ACC112 (cell line): ENCODE results near the gene CREBL2.

Source experiments
- H2AFZ ChIP-seq: fragments of 200-600 bp; sonication (generic); one replicate; pipeline ENCODE4 v1.6.0; 2017; ENCODE audit warnings: antibody characterized with exemption, low read length; ENCODE audit not compliant: unreplicated experiment
- H3K27ac ChIP-seq: fragments of 200-600 bp; sonication (generic); 2 replicates; pipeline ENCODE4 v1.5.1; 2014; ENCODE audit warnings: low read depth, mild to moderate bottlenecking, antibody characterized with exemption, low read length, moderate library complexity
- H3K27me3 ChIP-seq: fragments of 200-600 bp; sonication (generic); 2 replicates; pipeline ENCODE4 v1.6.1; 2014; ENCODE audit warnings: mild to moderate bottlenecking, antibody characterized with exemption, low read length, moderate library complexity, mixed read lengths; ENCODE audit not compliant: insufficient read depth
- H3K36me3 ChIP-seq: fragments of 200-600 bp; sonication (generic); 2 replicates; pipeline ENCODE4 v1.6.1; 2016; ENCODE audit warnings: mild to moderate bottlenecking, antibody characterized with exemption, low read length, moderate library complexity, mixed read lengths; ENCODE audit not compliant: insufficient read depth
- H3K4me1 ChIP-seq: fragments of 200-600 bp; sonication (generic); one replicate; pipeline ENCODE4 v1.6.1; 2016; ENCODE audit warnings: low read length, mixed read lengths; ENCODE audit not compliant: insufficient read depth, unreplicated experiment, control insufficient read depth
- H3K4me3 ChIP-seq: fragments of 200-600 bp; sonication (generic); 2 replicates; pipeline ENCODE4 v1.5.1; 2014; ENCODE audit warnings: mild to moderate bottlenecking, low read depth, low read length
- H3K79me2 ChIP-seq: fragments of 200-600 bp; sonication (generic); one replicate; pipeline ENCODE4 v1.6.0; 2016; ENCODE audit warnings: low read length; ENCODE audit not compliant: control insufficient read depth, unreplicated experiment, insufficient read depth

Gene CREBL2

GRCh38 chr12:12598864-12599263, 12.8 kb upstream of the CREBL2 start:
- no peaks in the 10 kb centered on the region for H3K4me1 ChIP-seq
- no peaks in the 10 kb centered on the region for H3K79me2 ChIP-seq
- no peak overlapping the region for H3K4me3 ChIP-seq
- H3K27ac ChIP-seq, result no peak overlapping the region
- no peaks in the 10 kb centered on the region for H3K36me3 ChIP-seq
- H2AFZ ChIP-seq, result no peak overlapping the region
- no peaks in the 10 kb centered on the region for H3K27me3 ChIP-seq

GRCh38 chr12:12599750-12600643, 11.7 kb upstream of the CREBL2 start:
- Histone ChIP-seq H3K27me3 (no peaks in the 10 kb centered on the region), H2AFZ (no peak overlapping the region), H3K79me2 (no peaks in the 10 kb centered on the region), H3K4me1 (no peaks in the 10 kb centered on the region), H3K27ac (no peak overlapping the region), H3K4me3 (no peak overlapping the region), H3K36me3 (no peaks in the 10 kb centered on the region)

GRCh38 chr12:12600659-12601058, 11.0 kb upstream of the CREBL2 start:
- H2AFZ ChIP-seq, result no peak overlapping the region

GRCh38 chr12:12604740-12605139, 6.9 kb upstream of the CREBL2 start:
- H3K27ac ChIP-seq, result no peak overlapping the region
- H3K36me3 ChIP-seq, result no peaks in the 10 kb centered on the region
- no peaks in the 10 kb centered on the region for H3K79me2 ChIP-seq
- no peaks in the 10 kb centered on the region for H3K27me3 ChIP-seq
- peaks cover 11% of the 10 kb centered on the region for H3K4me1 ChIP-seq
- no peak overlapping the region for H2AFZ ChIP-seq
- H3K4me3 ChIP-seq, result no peak overlapping the region

More at GRCh38 chr12:12600659-12601058, 11.0 kb upstream of the CREBL2 start:
- H3K27ac ChIP-seq, result no peak overlapping the region
- no peaks in the 10 kb centered on the region for H3K4me1 ChIP-seq
- no peak overlapping the region for H3K4me3 ChIP-seq
- no peaks in the 10 kb centered on the region for H3K36me3 ChIP-seq
- no peaks in the 10 kb centered on the region for H3K27me3 ChIP-seq
- no peaks in the 10 kb centered on the region for H3K79me2 ChIP-seq

GRCh38 chr12:12606781-12607589, 4.7 kb upstream of the CREBL2 start:
- peaks cover 16% of the 10 kb centered on the region for H3K4me1 ChIP-seq
- H2AFZ ChIP-seq, result peak overlapping the region; percentile 89
- no peaks in the 10 kb centered on the region for H3K27me3 ChIP-seq
- no peaks in the 10 kb centered on the region for H3K79me2 ChIP-seq
- peak overlapping the region; percentile 56 for H3K27ac ChIP-seq
- no peaks in the 10 kb centered on the region for H3K36me3 ChIP-seq
- H3K4me3 ChIP-seq, result 0 out of 2 replicates have a peak overlapping the region, but pooled peaks have one; percentile 10

GRCh38 chr12:12608557-12608957, 3.1 kb upstream of the CREBL2 start:
- H3K27me3 ChIP-seq, result no peaks in the 10 kb centered on the region
- peaks cover 6% of the 10 kb centered on the region for H3K79me2 ChIP-seq
- H3K36me3 ChIP-seq, result no peaks in the 10 kb centered on the region
- peaks cover 22% of the 10 kb centered on the region for H3K4me1 ChIP-seq
- H3K27ac ChIP-seq, result no peak overlapping the region
- no peak overlapping the region for H2AFZ ChIP-seq
- H3K4me3 ChIP-seq, result no peak overlapping the region

- no peak overlapping the region for H3K27ac ChIP-seq
- peaks cover 24% of the 10 kb centered on the region for H3K4me1 ChIP-seq
- no peaks in the 10 kb centered on the region for H3K36me3 ChIP-seq
- no peak overlapping the region for H2AFZ ChIP-seq
- peaks cover 8% of the 10 kb centered on the region for H3K79me2 ChIP-seq
- no peaks in the 10 kb centered on the region for H3K27me3 ChIP-seq
- H3K4me3 ChIP-seq, result no peak overlapping the region
Observed at GRCh38 chr12:12609692-12610091, 2.0 kb upstream of the CREBL2 start.

- Histone ChIP-seq H3K36me3 (no peaks in the 10 kb centered on the region), H3K27ac (peak overlapping the region; percentile 88), H3K27me3 (no peaks in the 10 kb centered on the region), H3K4me3 (peak overlapping the region; percentile 89; the same call in 1 of the 2 replicates), H3K79me2 (peaks cover 8% of the 10 kb centered on the region), H2AFZ (peak overlapping the region; percentile 92), H3K4me1 (peaks cover 24% of the 10 kb centered on the region)
Observed at GRCh38 chr12:12610711-12611110, 965 bp upstream of the CREBL2 start.

- Histone ChIP-seq H3K27ac (peak overlapping the region; percentile 88; the same call in 1 of the 2 replicates), H3K4me3 (peak overlapping the region; percentile 89), H3K36me3 (no peaks in the 10 kb centered on the region), H3K4me1 (peaks cover 15% of the 10 kb centered on the region), H2AFZ (peak overlapping the region; percentile 88), H3K79me2 (peaks cover 8% of the 10 kb centered on the region), H3K27me3 (no peaks in the 10 kb centered on the region)
Observed at GRCh38 chr12:12612358-12612757, 682 bp downstream of the CREBL2 start.

- Histone ChIP-seq H3K27ac (no peak overlapping the region), H2AFZ (peak overlapping the region; percentile 41), H3K27me3 (no peaks in the 10 kb centered on the region), H3K79me2 (peaks cover 8% of the 10 kb centered on the region), H3K4me3 (peak overlapping the region; percentile 89), H3K4me1 (peaks cover 13% of the 10 kb centered on the region), H3K36me3 (no peaks in the 10 kb centered on the region)
Observed at GRCh38 chr12:12613344-12613743, 1.7 kb downstream of the CREBL2 start.
